Measurements from ENCODE around the gene HADHB.

DNA sequence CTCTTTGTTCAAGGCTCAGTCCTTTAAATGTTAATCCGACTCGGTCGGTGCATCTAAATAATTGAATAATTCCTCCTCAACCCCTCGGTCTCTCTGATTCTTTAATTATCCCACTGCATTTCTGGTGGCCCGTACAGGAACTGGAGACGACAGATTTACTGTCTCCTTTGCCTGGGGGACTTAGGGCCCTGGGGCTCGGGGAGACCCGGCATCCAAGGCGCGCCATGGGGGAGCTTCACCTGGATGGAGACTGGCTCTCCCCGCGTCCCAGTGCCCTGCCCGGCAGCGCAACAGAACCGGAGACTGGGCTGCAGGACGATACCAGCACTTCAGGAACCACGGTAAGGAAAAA, 53.5 kb downstream of the HADHB start:
- TF ChIP-seq, protein P1, sequence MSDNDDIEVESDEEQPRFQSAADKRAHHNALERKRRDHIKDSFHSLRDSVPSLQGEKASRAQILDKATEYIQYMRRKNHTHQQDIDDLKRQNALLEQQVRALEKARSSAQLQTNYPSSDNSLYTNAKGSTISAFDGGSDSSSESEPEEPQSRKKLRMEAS (IDR thresholded peaks at IDR 0.05; ENCODE audit: low read depth), result no peak
- TF ChIP-seq GATA2 (CRISPR knock-in tag; IDR thresholded peaks at IDR 0.05), result no peak
- TF ChIP-seq MXI1 (IDR thresholded peaks at IDR 0.05; ENCODE audit: low read depth, low read length), result no peak
- TF ChIP-seq GABPA (IDR thresholded peaks at IDR 0.05; ENCODE audit: low read depth), result no peak
- no peak for TF ChIP-seq CTCF (IDR thresholded peaks at IDR 0.05)
